RWPE1 (cell line): ENCODE results near the gene DSCAM.

Source experiments
- CTCF ChIA-PET: fragments of 350-600 bp; sonication (Branson Sonifier 250); formaldehyde crosslinking; extraction: SDS; loops from one replicate; lab custom pipeline; 2021; lab: Yijun Ruan, JAX
- POLR2A ChIA-PET: fragments of 400-600 bp; formaldehyde crosslinking; extraction: SDS; loops from one replicate; lab custom pipeline; 2020; ENCODE audit warnings: antibody characterized with exemption; ENCODE audit not compliant: low non-redundant PET; lab: Yijun Ruan, JAX
- DNase-seq: peaks from one replicate; pipeline ENCODE4 v3.0.0; 2012; ENCODE audit warnings: low spot score
- H3K27ac ChIP-seq: fragments of 450-650 bp; 2 replicates; pipeline ENCODE4 v1.5.1; 2017
- CTCF ChIP-seq: fragments of 450-650 bp; conservative IDR thresholded peaks from 2 replicates; pipeline ENCODE4 v1.5.1; 2017; ENCODE audit warnings: low read depth, mild to moderate bottlenecking

The DSCAM gene

GRCh38 chr21:40796464-40796863, 50.5 kb downstream of the DSCAM start:
- no peak for DNase-seq
- no peak overlapping the region for H3K27ac ChIP-seq
- ChIA-PET POLR2A (no interaction called here), CTCF (interaction anchor here (0.6 kb wide), 1 partner anchor 11 kb away, joined by 5 read pairs; no protein-coding TSS in a partner anchor)
- no peak for TF ChIP-seq CTCF

- no peak for TF ChIP-seq CTCF
- no peak overlapping the region for H3K27ac ChIP-seq
- ChIA-PET POLR2A (no interaction called here), CTCF (no interaction called here)
- no peak for DNase-seq
Observed at GRCh38 chr21:40795313-40795712, 51.6 kb downstream of the DSCAM start.

GRCh38 chr21:40792691-40793456, 54.1 kb downstream of the DSCAM start:
- H3K27ac ChIP-seq: no peak overlapping the region
- DNase-seq: no peak
- ChIA-PET POLR2A (no interaction called here), CTCF (no interaction called here)
- TF ChIP-seq CTCF: no peak

- DNase-seq: no peak
- POLR2A ChIA-PET: no interaction called here
- CTCF ChIA-PET: no interaction called here
- TF ChIP-seq CTCF: no peak
- H3K27ac ChIP-seq: no peak overlapping the region
Observed at GRCh38 chr21:40788635-40789034, 58.3 kb downstream of the DSCAM start.

GRCh38 chr21:40783404-40783803, 63.6 kb downstream of the DSCAM start:
- CTCF ChIA-PET: no interaction called here
- POLR2A ChIA-PET: no interaction called here
- no peak overlapping the region for H3K27ac ChIP-seq
- no peak for DNase-seq
- TF ChIP-seq CTCF: no peak

- TF ChIP-seq CTCF: no peak
- DNase-seq: no peak
- POLR2A ChIA-PET: no interaction called here
- H3K27ac ChIP-seq: no peak overlapping the region
- CTCF ChIA-PET: interaction anchor here (0.6 kb wide), 1 partner anchor 296 kb away, joined by 3 read pairs; no protein-coding TSS in a partner anchor
Observed at GRCh38 chr21:40770435-40771055, 76.4 kb downstream of the DSCAM start.
